Inflammatory macrophage (primary cell): ENCODE results near the gene RIC8A.

Source experiments
- DNase-seq, 2 donors: peaks; one replicate each; pipeline ENCODE4 v3.0.0-alpha.2; 2020 to 2022

Gene RIC8A

GRCh38 chr11:204587-205109 lies 2.9 kb upstream of the RIC8A start:
- DNase-seq: no peak

DNA sequence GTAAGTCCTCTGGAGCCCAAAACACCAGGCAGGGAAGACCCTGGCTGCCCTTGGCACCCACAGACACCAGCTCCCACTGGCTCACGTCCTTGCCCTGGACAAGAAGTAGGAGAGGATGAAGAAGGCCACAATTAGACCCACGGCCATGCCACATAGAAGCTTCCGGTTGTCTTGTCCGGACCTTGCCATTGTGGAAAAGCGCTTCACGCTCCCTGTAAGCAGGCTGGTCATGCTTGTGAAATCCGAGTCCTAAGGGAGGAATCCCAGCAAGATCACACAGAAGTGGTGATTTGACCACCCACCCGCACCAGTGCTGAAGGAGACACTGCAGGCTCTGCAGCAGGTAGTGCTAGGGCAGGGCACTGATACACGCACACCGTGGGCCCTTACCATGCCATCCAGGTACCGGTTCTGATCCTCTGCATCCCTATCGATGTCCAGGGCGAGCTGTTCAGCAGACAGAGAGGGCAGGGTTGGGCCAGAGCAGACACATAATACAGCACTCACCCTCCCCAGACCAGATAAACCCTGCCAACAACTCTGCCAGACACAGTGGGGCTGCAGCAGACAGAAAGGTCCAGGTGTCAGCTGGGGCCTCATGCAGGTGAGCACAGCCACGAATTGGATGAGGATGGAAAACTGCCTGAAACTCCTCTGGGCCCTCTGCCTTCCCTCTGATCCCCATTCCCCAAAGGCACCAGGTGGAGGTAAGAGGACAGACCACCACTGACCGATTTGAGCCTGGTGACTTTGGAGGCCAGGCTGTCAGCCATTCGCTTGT lies 2.1 kb upstream of the RIC8A start:
- DNase-seq: no peak

DNA sequence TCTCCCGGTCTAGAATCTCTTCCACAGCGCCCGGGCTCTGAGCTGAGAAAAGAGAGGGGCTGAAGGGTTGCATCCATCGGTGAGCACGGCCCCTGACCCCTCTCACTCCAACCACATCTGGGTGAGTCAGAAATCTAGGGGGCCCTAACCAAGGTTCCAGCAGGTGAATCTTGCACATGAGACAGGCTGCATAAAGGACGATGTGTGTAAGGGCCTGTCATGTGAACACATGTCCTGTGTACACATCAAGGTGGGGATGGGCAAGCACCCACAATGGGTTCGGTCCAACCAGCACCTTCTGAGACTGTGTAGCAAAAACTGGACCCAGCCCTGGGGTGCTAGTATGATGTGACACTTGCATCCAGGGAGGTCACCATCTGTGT lies 1.5 kb upstream of the RIC8A start:
- no peak for DNase-seq

- peak; percentile 11 to 54 for DNase-seq
Observed at GRCh38 chr11:206526-207207, 841 bp upstream of the RIC8A start.

GRCh38 chr11:207863-208180 lies 314 bp downstream of the RIC8A start:
- DNase-seq: peak; percentile 49 to 69

DNA sequence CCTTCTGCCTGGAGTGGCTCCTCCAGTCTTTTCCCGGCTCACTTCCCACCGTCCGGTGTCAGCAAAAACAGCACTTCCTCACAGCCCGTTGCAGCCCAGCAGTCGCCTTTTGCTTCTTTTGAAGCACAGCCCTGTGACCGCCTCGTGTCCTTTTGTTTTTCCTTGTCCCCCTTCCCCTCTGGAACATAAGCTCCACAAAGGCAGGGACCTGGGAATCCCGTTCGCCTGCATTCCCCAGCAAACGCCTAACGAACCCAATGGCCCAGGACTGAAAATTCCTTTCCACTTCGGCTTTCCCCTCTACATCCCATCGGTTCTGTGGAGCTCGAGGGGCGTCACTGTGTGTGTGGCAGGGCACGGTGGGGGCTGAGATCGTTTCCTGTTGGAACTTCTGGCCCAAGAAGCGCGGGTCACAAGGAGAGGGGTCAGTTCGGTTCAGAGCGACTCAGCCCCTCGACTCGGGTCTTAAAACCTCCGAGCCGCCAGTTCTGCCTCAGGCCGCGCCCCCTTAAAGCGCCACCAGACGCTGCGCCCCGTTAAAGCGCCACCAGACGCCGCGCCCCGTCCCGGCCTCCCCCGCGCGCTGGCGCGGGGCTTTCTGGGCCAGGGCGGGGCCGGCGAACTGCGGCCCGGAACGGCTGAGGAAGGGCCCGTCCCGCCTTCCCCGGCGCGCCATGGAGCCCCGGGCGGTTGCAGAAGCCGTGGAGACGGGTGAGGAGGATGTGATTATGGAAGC lies 841 bp downstream of the RIC8A start:
- DNase-seq: peak; percentile 88 to 89

GRCh38 chr11:208917-209260 lies 1.4 kb downstream of the RIC8A start:
- no peak for DNase-seq

GRCh38 chr11:209275-210121 lies 2.0 kb downstream of the RIC8A start:
- peak in 1 of 2 donors; percentile 19 for DNase-seq

- no peak for DNase-seq
Observed at GRCh38 chr11:210122-210802, 2.8 kb downstream of the RIC8A start.

DNA sequence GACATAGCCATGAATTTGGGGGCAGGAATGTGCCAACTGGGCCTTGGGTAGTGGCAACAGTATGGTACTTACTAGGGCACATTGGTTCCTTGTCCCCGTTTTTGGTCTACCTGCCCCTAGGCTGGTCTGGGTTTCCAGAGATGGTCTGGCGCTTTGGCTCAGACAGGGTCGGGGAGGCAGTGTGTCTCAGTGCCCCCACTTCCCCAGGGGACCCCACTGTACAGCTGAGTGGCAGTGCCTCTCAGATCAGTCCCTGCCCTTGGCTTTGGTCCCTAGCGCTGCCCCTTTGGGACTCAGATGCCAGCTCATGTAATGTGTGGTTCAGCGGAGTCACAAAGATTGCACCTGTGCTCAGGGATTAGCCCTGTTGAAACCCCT lies 3.3 kb downstream of the RIC8A start:
- no peak for DNase-seq

DNA sequence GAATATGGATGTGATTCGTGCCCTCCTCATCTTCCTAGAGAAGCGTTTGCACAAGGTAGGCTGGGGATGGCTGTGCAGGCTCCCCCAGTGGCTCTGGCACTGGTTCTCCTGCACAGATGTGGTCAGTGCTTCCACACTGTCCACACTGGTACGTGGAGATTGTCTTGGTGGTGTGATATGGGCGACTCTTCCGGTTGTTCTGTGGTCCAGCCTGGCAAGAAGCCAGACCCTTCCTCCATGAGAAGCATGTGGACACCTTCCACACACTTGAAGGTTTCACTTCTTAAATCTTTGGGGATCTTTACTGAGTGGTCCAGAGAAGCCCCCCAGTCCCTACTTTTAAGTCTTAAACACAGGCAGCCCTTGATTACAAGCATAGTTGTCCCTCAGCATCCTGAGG lies 3.8 kb downstream of the RIC8A start:
- DNase-seq: no peak

DNA sequence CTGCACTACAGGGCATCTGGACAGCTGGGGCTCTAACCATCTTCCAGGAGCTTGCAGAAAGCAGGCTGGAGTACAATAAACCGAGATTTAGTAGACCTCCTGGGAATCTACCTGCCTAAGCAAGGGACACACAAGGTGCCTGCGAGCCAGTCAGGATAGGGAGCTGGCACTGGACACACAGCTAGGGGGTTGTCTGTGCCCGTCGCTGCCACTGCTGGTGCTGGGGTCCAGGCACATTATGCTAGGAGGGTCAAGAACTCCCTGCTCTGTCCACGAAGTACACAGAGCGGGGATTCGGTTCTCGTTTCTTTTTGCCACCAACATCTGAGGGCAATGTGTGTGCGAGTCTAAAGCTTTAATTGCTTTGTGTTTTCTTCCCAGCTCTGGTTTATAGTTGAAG lies 4.2 kb downstream of the RIC8A start:
- DNase-seq: no peak

GRCh38 chr11:212150-213100 lies 4.9 kb downstream of the RIC8A start:
- DNase-seq: no peak

GRCh38 chr11:213111-213510 lies 5.6 kb downstream of the RIC8A start:
- no peak for DNase-seq

- no peak for DNase-seq
Observed at GRCh38 chr11:214083-214482, 6.6 kb downstream of the RIC8A start.

GRCh38 chr11:215581-216037 lies 8.1 kb downstream of the RIC8A start:
- DNase-seq: no peak

DNA sequence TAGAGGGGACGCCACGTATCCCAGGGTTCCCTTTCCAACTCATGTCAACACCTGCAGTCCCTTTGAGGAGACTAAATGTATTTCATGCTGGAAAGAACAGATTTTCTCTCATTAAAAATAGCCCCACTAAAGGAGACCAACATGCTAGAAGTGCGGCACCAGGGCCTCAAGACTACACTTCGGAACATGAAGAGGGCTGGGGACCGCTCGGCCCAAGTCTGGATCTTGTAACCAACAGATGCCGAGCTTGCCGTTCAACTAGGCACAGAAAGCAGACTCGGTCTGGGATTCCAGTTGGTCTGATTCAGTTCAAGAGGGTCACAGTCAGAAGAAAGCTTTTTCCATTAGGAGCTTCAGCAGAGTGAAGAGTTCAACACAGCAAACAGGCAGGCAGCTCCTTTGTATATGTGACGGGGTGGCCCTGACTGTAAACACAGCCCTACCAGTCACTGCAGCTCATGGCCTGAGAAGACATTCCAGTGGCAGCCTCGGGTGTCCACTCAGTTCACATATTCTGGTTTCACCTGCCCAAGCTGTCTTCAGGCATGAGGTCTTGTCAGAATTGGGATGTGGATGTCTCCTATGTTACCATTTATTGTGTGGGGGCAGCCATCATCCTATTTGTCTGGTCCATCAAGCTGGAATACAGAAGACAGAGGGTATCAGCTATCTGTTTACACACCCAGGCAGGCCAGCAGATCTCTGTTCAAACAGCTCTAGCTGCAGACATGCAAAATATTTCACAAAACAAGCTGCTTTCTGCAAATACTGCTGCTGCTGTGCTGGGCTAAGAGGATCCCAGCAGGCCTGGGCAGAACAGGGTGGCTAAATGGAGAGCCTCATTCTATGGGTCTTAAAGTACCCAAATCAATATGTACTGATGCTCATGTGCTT lies 8.8 kb downstream of the RIC8A start:
- no peak for DNase-seq

- no peak for DNase-seq
Observed at GRCh38 chr11:217704-218103, 10.2 kb downstream of the RIC8A start.

DNA sequence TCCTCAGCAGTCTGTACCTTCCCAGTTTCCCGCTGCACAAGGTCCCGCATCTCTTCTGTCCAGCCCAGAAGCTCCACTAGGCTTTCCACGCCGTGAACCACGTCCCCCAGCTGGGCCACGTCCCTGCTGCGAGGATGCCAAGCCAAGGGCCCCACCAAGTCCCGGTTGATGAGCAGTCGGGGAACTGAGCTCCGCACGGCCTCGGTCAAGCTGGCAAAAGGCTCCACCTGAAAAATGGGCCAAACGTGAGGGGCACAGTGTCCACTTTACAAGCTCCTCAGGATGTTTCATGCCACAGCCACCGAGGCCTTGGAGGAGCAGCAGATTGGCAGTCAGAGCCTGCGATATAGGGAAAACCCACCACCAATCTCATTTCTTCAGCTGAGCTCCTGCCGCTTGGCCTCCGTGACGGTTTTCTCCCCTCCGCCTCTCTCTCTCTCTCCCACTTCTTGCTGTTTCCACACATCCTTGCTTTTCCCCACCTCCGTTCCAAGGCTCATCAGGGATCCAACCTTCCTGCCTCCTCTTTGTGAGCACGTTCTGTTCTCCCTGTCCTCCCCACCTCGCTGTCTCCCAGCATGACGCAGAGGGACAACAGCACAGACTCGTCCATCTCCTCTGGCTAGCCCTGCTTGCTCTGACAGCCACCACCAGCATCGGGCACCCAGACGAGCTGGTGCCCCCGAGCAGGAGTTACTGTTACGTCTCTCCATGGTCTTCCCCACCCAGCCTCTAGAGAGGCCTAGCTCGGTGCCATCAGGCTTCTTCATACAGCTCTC lies 11.5 kb downstream of the RIC8A start:
- DNase-seq: no peak
